ENCODE results near the gene TOR1AIP1.
"Not testable (repeated sequence)": the region's sequence is repeated elsewhere in the genome, so short reads cannot be mapped to it uniquely, and the experiment has no call there.

TOR1AIP1 gene

DNA sequence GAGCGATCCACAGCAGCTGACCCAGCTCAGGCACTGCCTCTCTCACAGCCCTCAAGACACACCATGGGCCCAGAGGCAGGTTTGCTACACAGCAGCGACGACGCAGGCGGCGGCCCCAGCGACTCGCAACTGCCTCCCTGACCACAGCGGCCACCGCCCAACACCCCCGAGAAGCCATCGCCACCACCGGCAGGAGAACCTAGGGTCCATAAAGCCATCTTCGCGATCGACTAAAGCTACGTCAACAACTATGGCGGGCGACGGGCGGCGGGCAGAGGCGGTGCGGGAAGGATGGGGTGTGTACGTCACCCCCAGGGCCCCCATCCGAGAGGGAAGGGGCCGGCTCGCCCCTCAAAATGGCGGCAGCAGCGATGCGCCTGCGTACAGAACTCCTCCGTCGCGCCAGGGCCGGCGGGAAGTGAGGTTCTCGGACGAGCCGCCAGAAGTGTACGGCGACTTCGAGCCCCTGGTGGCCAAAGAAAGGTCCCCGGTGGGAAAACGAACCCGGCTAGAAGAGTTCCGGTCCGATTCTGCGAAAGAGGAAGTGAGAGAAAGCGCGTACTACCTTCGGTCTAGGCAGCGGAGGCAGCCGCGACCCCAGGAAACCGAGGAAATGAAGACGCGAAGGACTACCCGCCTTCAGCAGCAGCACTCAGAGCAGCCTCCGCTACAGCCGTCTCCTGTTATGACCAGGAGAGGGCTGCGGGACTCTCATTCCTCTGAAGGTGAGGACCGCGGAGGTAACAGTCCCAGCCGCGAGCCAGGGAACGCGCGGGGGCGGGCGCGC is at the start of gene TOR1AIP1:
Gene TOR1AIP1 (plus strand): TSS at position 33 of the 787 bp plus-strand sequence. CDS start 218 bp downstream, at position 251.
- TF ChIP-seq, protein P1, sequence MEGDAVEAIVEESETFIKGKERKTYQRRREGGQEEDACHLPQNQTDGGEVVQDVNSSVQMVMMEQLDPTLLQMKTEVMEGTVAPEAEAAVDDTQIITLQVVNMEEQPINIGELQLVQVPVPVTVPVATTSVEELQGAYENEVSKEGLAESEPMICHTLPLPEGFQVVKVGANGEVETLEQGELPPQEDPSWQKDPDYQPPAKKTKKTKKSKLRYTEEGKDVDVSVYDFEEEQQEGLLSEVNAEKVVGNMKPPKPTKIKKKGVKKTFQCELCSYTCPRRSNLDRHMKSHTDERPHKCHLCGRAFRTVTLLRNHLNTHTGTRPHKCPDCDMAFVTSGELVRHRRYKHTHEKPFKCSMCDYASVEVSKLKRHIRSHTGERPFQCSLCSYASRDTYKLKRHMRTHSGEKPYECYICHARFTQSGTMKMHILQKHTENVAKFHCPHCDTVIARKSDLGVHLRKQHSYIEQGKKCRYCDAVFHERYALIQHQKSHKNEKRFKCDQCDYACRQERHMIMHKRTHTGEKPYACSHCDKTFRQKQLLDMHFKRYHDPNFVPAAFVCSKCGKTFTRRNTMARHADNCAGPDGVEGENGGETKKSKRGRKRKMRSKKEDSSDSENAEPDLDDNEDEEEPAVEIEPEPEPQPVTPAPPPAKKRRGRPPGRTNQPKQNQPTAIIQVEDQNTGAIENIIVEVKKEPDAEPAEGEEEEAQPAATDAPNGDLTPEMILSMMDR (IDR thresholded peaks at IDR 0.05; ENCODE audit: insufficient read depth, low read length, missing control alignments), result peak; percentile 29
- CTCF ChIA-PET, result interaction anchor here (0.7 to 1.6 kb wide), 5 partner anchors 10 to 600 kb away, joined by 3 to 4 read pairs (median 4); no protein-coding TSS in a partner anchor
- POLR2A ChIA-PET, result interaction anchor here (0.7 to 1.2 kb wide), 4 partner anchors 32 to 374 kb away, joined by 3 to 4 read pairs (median 3); partner anchors contain the start of gene CEP350
- peak within 1 kb of the TSS; percentile 86 for H3K4me3 ChIP-seq (ENCODE audit: low read depth, low read length)
- peak; percentile 85 for DNase-seq (ENCODE audit: low read depth, low spot score)

GRCh38 chr1:179836686-179837445 is 45.2 kb upstream of the TOR1AIP1 start:
- H3K4me3 ChIP-seq (ENCODE audit: low read depth, low read length); DNase-seq (ENCODE audit: low read depth, low spot score); POLR2A ChIA-PET: not testable (repeated sequence)
- CTCF ChIA-PET, result interaction anchor here (1.1 to 2.9 kb wide), 2 partner anchors 22 to 29 kb away, joined by 3 to 16 read pairs; no protein-coding TSS in a partner anchor

DNA sequence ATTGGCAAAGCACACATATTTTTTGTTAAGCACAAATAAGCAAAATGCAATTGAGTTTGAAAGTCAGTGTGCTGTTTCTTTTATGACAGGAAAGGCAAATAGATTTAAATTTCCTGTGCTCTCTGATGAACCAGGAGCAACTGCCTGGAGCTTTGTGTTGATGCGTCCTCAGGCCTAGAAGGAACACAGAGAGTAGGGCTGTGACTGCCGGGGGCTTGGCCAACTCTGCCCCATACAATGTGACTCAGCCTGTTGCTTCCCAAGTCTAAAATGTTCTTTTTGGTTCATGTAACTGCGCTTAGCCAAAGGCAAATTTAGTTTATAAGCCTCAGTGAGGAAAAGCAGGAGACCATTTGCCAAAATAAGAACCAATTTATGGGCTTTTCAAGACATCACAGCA is 42.0 kb upstream of the TOR1AIP1 start:
- ChIA-PET CTCF (interaction anchor here (2.5 kb wide), 1 partner anchor 26 kb away, joined by 15 read pairs; no protein-coding TSS in a partner anchor), POLR2A (no interaction called here)
- TF ChIP-seq, protein P1 (IDR thresholded peaks at IDR 0.05; ENCODE audit: insufficient read depth, low read length, missing control alignments), result no peak
- no peak overlapping the region for H3K4me3 ChIP-seq (ENCODE audit: low read depth, low read length)
- no peak for DNase-seq (ENCODE audit: low read depth, low spot score)

- H3K4me3 ChIP-seq (ENCODE audit: low read depth, low read length), result no peak overlapping the region
- TF ChIP-seq, protein P1 (IDR thresholded peaks at IDR 0.05; ENCODE audit: insufficient read depth, low read length, missing control alignments), result no peak
- CTCF ChIA-PET, result interaction anchor here (1.3 to 2.2 kb wide), 3 partner anchors 19 to 38 kb away, joined by 4 to 6 read pairs (median 4); no protein-coding TSS in a partner anchor
- POLR2A ChIA-PET, result no interaction called here
- no peak for DNase-seq (ENCODE audit: low read depth, low spot score)
Measured at GRCh38 chr1:179848233-179848632, 33.9 kb upstream of the TOR1AIP1 start.

DNA sequence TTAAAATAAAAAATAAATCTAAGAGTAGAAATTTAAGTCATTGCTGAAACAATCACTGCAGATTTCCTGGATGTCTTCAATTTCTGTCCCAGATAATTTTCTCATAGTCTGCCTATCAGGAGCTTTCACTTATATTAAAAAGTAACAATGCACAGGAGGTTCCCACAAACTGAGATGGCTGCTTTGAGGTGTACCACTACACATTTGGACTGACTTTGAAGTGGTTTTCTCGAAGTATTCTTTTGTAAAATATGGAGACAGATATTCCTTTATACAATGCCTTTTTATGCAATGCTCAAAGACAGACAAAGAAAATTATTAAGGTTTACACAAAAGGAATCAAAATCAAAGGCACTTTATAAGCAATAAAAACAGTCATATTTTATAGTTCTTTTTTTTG is 29.0 kb upstream of the TOR1AIP1 start:
- CTCF ChIA-PET, result interaction anchor here (0.8 to 3.1 kb wide), 8 partner anchors 12 to 317 kb away, joined by 3 to 16 read pairs (median 4); no protein-coding TSS in a partner anchor
- TF ChIP-seq, protein P1 (IDR thresholded peaks at IDR 0.05; ENCODE audit: insufficient read depth, low read length, missing control alignments), result no peak

DNA sequence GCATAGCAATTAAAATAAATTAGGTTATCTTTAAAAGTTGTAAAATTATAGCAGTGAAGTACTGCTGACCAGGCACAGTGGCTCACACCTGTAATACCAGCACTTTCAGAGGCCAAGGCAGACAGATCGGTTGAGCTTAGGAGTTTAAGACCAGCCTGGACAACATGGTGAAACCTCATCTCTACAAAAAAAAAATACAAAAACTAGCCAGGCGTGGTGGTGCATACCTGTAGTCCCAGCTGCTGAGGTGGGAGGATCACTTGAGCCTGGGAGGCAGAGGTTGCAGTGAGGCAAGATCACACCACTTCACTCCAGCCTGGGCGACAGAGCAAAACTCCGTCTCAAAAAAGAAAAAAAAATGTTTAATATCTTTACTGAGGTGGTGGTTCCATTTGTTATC is 26.3 kb upstream of the TOR1AIP1 start:
- CTCF ChIA-PET, result interaction anchor here (1.0 kb wide), 1 partner anchor 12 kb away, joined by 3 read pairs; no protein-coding TSS in a partner anchor
- POLR2A ChIA-PET; DNase-seq (ENCODE audit: low read depth, low spot score); H3K4me3 ChIP-seq (ENCODE audit: low read depth, low read length): not testable (repeated sequence)

More for the DNA sequence above, 29.0 kb upstream of the TOR1AIP1 start:
- POLR2A ChIA-PET, result no interaction called here
- no peak overlapping the region for H3K4me3 ChIP-seq (ENCODE audit: low read depth, low read length)
- no peak for DNase-seq (ENCODE audit: low read depth, low spot score)

DNA sequence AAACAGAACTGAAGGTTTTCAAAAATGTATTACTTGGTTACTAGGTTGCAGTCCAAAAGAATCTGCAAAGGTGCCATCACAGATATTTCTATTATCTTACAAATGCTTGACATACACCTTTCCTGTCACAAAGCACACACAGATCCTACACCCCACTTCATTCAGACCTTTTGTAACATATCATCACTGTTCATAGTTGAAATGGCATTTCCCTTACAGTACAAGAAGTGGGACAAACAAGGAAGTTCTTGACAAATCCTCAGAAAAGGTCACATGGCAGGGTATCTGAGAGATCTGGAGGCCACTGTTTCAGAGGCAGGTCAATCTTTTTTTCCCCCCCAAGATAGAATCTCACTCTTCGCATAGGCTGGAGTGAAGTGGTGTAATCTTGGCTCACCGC is 25.8 kb upstream of the TOR1AIP1 start:
- CTCF ChIA-PET, result interaction anchor here (1.3 kb wide), 1 partner anchor 11 kb away, joined by 6 read pairs; no protein-coding TSS in a partner anchor
- no peak for DNase-seq (ENCODE audit: low read depth, low spot score)
- H3K4me3 ChIP-seq (ENCODE audit: low read depth, low read length), result no peak overlapping the region
- TF ChIP-seq, protein P1 (IDR thresholded peaks at IDR 0.05; ENCODE audit: insufficient read depth, low read length, missing control alignments), result no peak
- POLR2A ChIA-PET, result no interaction called here

Measured in AG04449 (cell line).